HepG2 (cell line): ENCODE measurements around the gene ALDH3B1. TPM values are rescaled to one million over a fixed set of nuclear protein-coding genes. Genes with fewer than 3 reads are reported as not detected.

Experiments
- ATF1 ChIP-seq: IDR thresholded peaks from 2 replicates; pipeline ENCODE4 v1.6.1; 2016; ENCODE audit warnings: mild to moderate bottlenecking, control low read depth
- CBX2 ChIP-seq, 2 experiments: fragments of 200-600 bp in 1 of 2; sonication (generic); formaldehyde crosslinking in 1 of 2; IDR thresholded peaks; 2 replicates each; pipeline versions ENCODE4 v1.7.0 to v1.8.1; 2018 to 2022; ENCODE audit warnings: low read depth in 2 of 2, low read length in 1 of 2, mild to moderate bottlenecking in 1 of 2, missing genetic modification reagents in 1 of 2
- CREM ChIP-seq, 2 experiments: sonication (generic) in 1 of 2; formaldehyde crosslinking in 1 of 2; IDR thresholded peaks; 2 replicates each; pipeline versions ENCODE4 v1.4.0 to v1.6.1; 2016 to 2020; ENCODE audit warnings: antibody characterized with exemption in 1 of 2, mild to moderate bottlenecking in 1 of 2, missing genetic modification reagents in 1 of 2
- ERF ChIP-seq: IDR thresholded peaks from 2 replicates; pipeline ENCODE4 v1.6.1; 2018; ENCODE audit warnings: missing biosample characterization, missing genetic modification reagents
- FOXK1 ChIP-seq: sonication (generic); formaldehyde crosslinking; IDR thresholded peaks from 2 replicates; pipeline ENCODE4 v1.4.0; 2020; ENCODE audit warnings: low read depth, missing genetic modification reagents, borderline replicate concordance
- GABPA ChIP-seq, 2 experiments: IDR thresholded peaks; 2 replicates each; pipeline ENCODE4 v1.6.1; 2011 to 2016; ENCODE audit warnings: low read depth in 2 of 2, low read length in 1 of 2, missing biosample characterization in 1 of 2, missing genetic modification characterization in 1 of 2
- GPBP1L1 ChIP-seq: sonication (generic); formaldehyde crosslinking; IDR thresholded peaks from 2 replicates; pipeline ENCODE4 v1.5.0; 2020; ENCODE audit warnings: mild to moderate bottlenecking, missing genetic modification reagents
- HNRNPL ChIP-seq: fragments of 200-400 bp; formaldehyde crosslinking; IDR thresholded peaks from 2 replicates; pipeline ENCODE4 v1.6.1; 2017; ENCODE audit warnings: mild to moderate bottlenecking, low read depth, low read length
- KLF16 ChIP-seq, 2 experiments: sonication (generic) in 1 of 2; formaldehyde crosslinking in 1 of 2; IDR thresholded peaks; 2 replicates each; pipeline versions ENCODE4 v1.6.1 to v1.8.0; 2016 to 2023; ENCODE audit warnings: missing genetic modification reagents in 2 of 2, missing compliant biosample characterization in 1 of 2
- LCORL ChIP-seq, 2 experiments: fragments of 450-650 bp in 1 of 2; sonication (generic) in 1 of 2; formaldehyde crosslinking in 1 of 2; IDR thresholded peaks; 2 replicates each; pipeline versions ENCODE4 v1.5.0 to v1.6.1; 2017 to 2020; ENCODE audit warnings: antibody characterized with exemption in 1 of 2, missing genetic modification reagents in 1 of 2
- MTA1 ChIP-seq: sonication (generic); formaldehyde crosslinking; IDR thresholded peaks from 2 replicates; pipeline ENCODE4 v1.4.0; 2020; ENCODE audit warnings: missing genetic modification reagents, mild to moderate bottlenecking, borderline replicate concordance
- NFE2L1 ChIP-seq: sonication (generic); formaldehyde crosslinking; IDR thresholded peaks from 2 replicates; pipeline ENCODE4 v1.4.0; 2020; ENCODE audit warnings: missing genetic modification reagents, mild to moderate bottlenecking, borderline replicate concordance
- PAX8 ChIP-seq: sonication (generic); formaldehyde crosslinking; IDR thresholded peaks from 2 replicates; pipeline ENCODE4 v1.8.0; 2022; ENCODE audit warnings: mild to moderate bottlenecking, missing genetic modification reagents, borderline replicate concordance
- RCOR2 ChIP-seq: IDR thresholded peaks from 2 replicates; pipeline ENCODE4 v1.6.1; 2016; ENCODE audit warnings: missing biosample characterization, missing genetic modification reagents
- ZFAT ChIP-seq: sonication (generic); formaldehyde crosslinking; conservative IDR thresholded peaks from 2 replicates; pipeline ENCODE4 v1.8.1; 2023; ENCODE audit warnings: missing genetic modification reagents, inconsistent platforms
- ZFP1 ChIP-seq: IDR thresholded peaks from 2 replicates; pipeline ENCODE4 v1.6.1; 2016
- ZNF180 ChIP-seq: sonication (generic); formaldehyde crosslinking; IDR thresholded peaks from 2 replicates; pipeline ENCODE4 v1.4.0; 2020; ENCODE audit warnings: low read depth, missing genetic modification reagents, borderline replicate concordance
- ZNF274 ChIP-seq: sonication (generic); formaldehyde crosslinking; IDR thresholded peaks from 2 replicates; pipeline ENCODE4 v1.5.1; 2020; ENCODE audit warnings: mild to moderate bottlenecking, missing genetic modification reagents
- ZNF446 ChIP-seq: sonication (generic); formaldehyde crosslinking; IDR thresholded peaks from 2 replicates; pipeline ENCODE4 v1.5.0; 2020; ENCODE audit warnings: mild to moderate bottlenecking, missing genetic modification reagents
- ZNF781 ChIP-seq: sonication (generic); formaldehyde crosslinking; IDR thresholded peaks from 2 replicates; pipeline ENCODE4 v1.5.1; 2020; ENCODE audit warnings: borderline replicate concordance, mild to moderate bottlenecking, missing genetic modification reagents; ENCODE audit errors: not compliant biosample characterization
- ZSCAN12 ChIP-seq: sonication (generic); formaldehyde crosslinking; IDR thresholded peaks from 2 replicates; pipeline ENCODE4 v1.9.0; 2021; ENCODE audit warnings: mild to moderate bottlenecking, missing genetic modification reagents
- polyA plus RNA-seq, 8 experiments: library from polyadenylated mRNA; depleted of rRNA in 3 of 8; stranded (reverse) in 7 of 8; unstranded in 1 of 8; fragments of >200 nt; fragmentation: Illumina TruSeq in 4 of 8; extraction: Trizol in 4 of 8; gene quantifications; 2 replicates each; pipeline versions ENCODE4 v1.2.1 to v1.2.3, GENCODE V29; 2011 to 2016; ENCODE audit warnings: low read depth in 4 of 8, missing spikeins in 1 of 8, mixed read lengths in 1 of 8; ENCODE audit not compliant: insufficient read depth in 1 of 8
- total RNA-seq, 5 experiments: library from RNA; depleted of rRNA; stranded (reverse); fragments of >200 nt; fragmentation: Illumina TruSeq; extraction: Trizol; gene quantifications; 2 replicates each; pipeline ENCODE4 v1.2.3, GENCODE V29; 2016; ENCODE audit warnings: low read depth in 1 of 5
- TF ChIP-seq, protein P1 (sequence below): sonication (generic); formaldehyde crosslinking; IDR thresholded peaks from 2 replicates; pipeline ENCODE4 v1.4.0; 2020; ENCODE audit warnings: missing genetic modification reagents, borderline replicate concordance
- TF ChIP-seq, protein P2 (sequence below): sonication (generic); formaldehyde crosslinking; IDR thresholded peaks from 2 replicates; pipeline ENCODE4 v1.5.0; 2020; ENCODE audit warnings: missing genetic modification reagents

The ALDH3B1 gene
- total and polyA plus RNA-seq, 2 of the 13 experiments (the other 11 are each of a cell fraction or from before 2014, with no cell fraction given): 4.0 to 6.7 TPM

GRCh38 chr11:68010090-68011041, at the start of gene ALDH3B1 (continued):
- TF ChIP-seq, protein P1, sequence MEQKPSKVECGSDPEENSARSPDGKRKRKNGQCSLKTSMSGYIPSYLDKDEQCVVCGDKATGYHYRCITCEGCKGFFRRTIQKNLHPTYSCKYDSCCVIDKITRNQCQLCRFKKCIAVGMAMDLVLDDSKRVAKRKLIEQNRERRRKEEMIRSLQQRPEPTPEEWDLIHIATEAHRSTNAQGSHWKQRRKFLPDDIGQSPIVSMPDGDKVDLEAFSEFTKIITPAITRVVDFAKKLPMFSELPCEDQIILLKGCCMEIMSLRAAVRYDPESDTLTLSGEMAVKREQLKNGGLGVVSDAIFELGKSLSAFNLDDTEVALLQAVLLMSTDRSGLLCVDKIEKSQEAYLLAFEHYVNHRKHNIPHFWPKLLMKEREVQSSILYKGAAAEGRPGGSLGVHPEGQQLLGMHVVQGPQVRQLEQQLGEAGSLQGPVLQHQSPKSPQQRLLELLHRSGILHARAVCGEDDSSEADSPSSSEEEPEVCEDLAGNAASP (CRISPR knock-in tag): peak; percentile 58; the same call in 1 of the 2 replicates
- peak; percentile 93 for TF ChIP-seq HNRNPL
- no peak for TF ChIP-seq ATF1
- TF ChIP-seq ERF (CRISPR knock-in tag): peak; percentile 31; the same call in 1 of the 2 replicates
- no peak for TF ChIP-seq ZNF180 (CRISPR knock-in tag)
- no peak for TF ChIP-seq ZNF446 (CRISPR knock-in tag)
- TF ChIP-seq ZFAT (CRISPR knock-in tag): no peak
- TF ChIP-seq NFE2L1 (CRISPR knock-in tag): no peak
- no peak for TF ChIP-seq ZFP1 (CRISPR knock-in tag)
- TF ChIP-seq CBX2 (IDR thresholded peaks at IDR 0.05; ENCODE audit: low read depth, low read length): no peak
- no peak for TF ChIP-seq CBX2 (CRISPR knock-in tag; IDR thresholded peaks at IDR 0.05; ENCODE audit: low read depth)
- TF ChIP-seq GPBP1L1 (CRISPR knock-in tag): no peak
- TF ChIP-seq ZNF274 (CRISPR knock-in tag): no peak
- TF ChIP-seq MTA1 (CRISPR knock-in tag): peak; percentile 28; the same call in 1 of the 2 replicates
- TF ChIP-seq ZSCAN12: peak; percentile 62; the same call in 1 of the 2 replicates
- no peak for TF ChIP-seq GABPA (IDR thresholded peaks at IDR 0.05; ENCODE audit: low read depth, low read length)
- no peak for TF ChIP-seq GABPA (CRISPR knock-in tag; IDR thresholded peaks at IDR 0.05; ENCODE audit: low read depth)
- TF ChIP-seq CREM (IDR thresholded peaks at IDR 0.05): 0 out of 2 replicates have a peak, but pooled peaks have one; percentile 30
- TF ChIP-seq CREM (CRISPR knock-in tag; IDR thresholded peaks at IDR 0.05): no peak
- TF ChIP-seq LCORL (IDR thresholded peaks at IDR 0.05): no peak
- TF ChIP-seq LCORL (CRISPR knock-in tag; IDR thresholded peaks at IDR 0.05): peak; percentile 80
- TF ChIP-seq, protein P2, sequence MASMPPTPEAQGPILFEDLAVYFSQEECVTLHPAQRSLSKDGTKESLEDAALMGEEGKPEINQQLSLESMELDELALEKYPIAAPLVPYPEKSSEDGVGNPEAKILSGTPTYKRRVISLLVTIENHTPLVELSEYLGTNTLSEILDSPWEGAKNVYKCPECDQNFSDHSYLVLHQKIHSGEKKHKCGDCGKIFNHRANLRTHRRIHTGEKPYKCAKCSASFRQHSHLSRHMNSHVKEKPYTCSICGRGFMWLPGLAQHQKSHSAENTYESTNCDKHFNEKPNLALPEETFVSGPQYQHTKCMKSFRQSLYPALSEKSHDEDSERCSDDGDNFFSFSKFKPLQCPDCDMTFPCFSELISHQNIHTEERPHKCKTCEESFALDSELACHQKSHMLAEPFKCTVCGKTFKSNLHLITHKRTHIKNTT (CRISPR knock-in tag): no peak
- TF ChIP-seq KLF16 (CRISPR knock-in tag; IDR thresholded peaks at IDR 0.05): no peak
- peak; percentile 50 for TF ChIP-seq ZNF781 (CRISPR knock-in tag)
- TF ChIP-seq RCOR2 (CRISPR knock-in tag): 0 out of 2 replicates have a peak, but pooled peaks have one; percentile 16
- no peak for TF ChIP-seq PAX8 (CRISPR knock-in tag)
- TF ChIP-seq FOXK1 (CRISPR knock-in tag): no peak
